OCI-LY7 (cell line): ENCODE data around the gene MED25. TPM values are rescaled to one million over a fixed set of nuclear protein-coding genes. Genes with fewer than 3 reads are reported as not detected.

ENCODE experiments used
- BruUV-seq: library from RNA; stranded (reverse); fragments of 400-500 nt; replicated peaks from 2 replicates; lab custom pipeline; 2021; lab: Mats Ljungman, UMichigan
- CTCF ChIA-PET: fragments of 300-600 bp; sonication (Branson Sonifier 250); formaldehyde crosslinking; loops from one replicate; lab custom pipeline; 2022; ENCODE audit warnings: antibody characterized with exemption; ENCODE audit not compliant: unreplicated experiment; lab: Charles Lee
- POLR2A ChIA-PET: fragments of 300-600 bp; sonication (Branson Sonifier 250); formaldehyde crosslinking; loops from one replicate; lab custom pipeline; 2022; ENCODE audit warnings: antibody characterized with exemption; lab: Charles Lee
- DNase-seq: peaks from one replicate; pipeline ENCODE4 v3.0.0-alpha.2; 2015; ENCODE audit warnings: low spot score
- H2AFZ ChIP-seq: fragments of 200-600 bp; sonication (generic), shearing (Covaris generic); 2 replicates; pipeline ENCODE4 v1.6.1; 2014; ENCODE audit warnings: mild to moderate bottlenecking, antibody characterized with exemption, low read length, moderate library complexity
- H3K27ac ChIP-seq: fragments of 200-600 bp; sonication (generic); 2 replicates; pipeline ENCODE4 v1.5.1; 2014; ENCODE audit warnings: mixed run types, low read depth, mild to moderate bottlenecking, moderate library complexity, low read length, inconsistent platforms; ENCODE audit not compliant: poor library complexity, severe bottlenecking
- H3K36me3 ChIP-seq: fragments of 200-600 bp; sonication (generic); 2 replicates; pipeline ENCODE4 v1.6.1; 2014; ENCODE audit warnings: mild to moderate bottlenecking, antibody characterized with exemption, low read length, moderate library complexity, mixed read lengths; ENCODE audit not compliant: insufficient read depth
- H3K4me1 ChIP-seq: fragments of 200-600 bp; sonication (generic); 2 replicates; pipeline ENCODE4 v1.5.1; 2014; ENCODE audit warnings: mild to moderate bottlenecking, low read length; ENCODE audit not compliant: insufficient read depth, poor library complexity, severe bottlenecking
- H3K4me2 ChIP-seq: fragments of 200-600 bp; sonication (generic); 2 replicates; pipeline ENCODE4 v1.6.1; 2014; ENCODE audit warnings: mild to moderate bottlenecking, low read length
- H3K4me3 ChIP-seq: fragments of 200-600 bp; sonication (generic); 2 replicates; pipeline ENCODE4 v1.5.1; 2014; ENCODE audit warnings: mild to moderate bottlenecking, low read depth, low read length; ENCODE audit not compliant: poor library complexity, severe bottlenecking
- H3K79me2 ChIP-seq: fragments of 200-600 bp; sonication (generic); 2 replicates; pipeline ENCODE4 v1.6.1; 2016; ENCODE audit warnings: low read depth, mild to moderate bottlenecking, low read length, moderate library complexity, mixed read lengths; ENCODE audit not compliant: insufficient read depth
- H3K9me2 ChIP-seq: fragments of 200-600 bp; sonication (generic); 2 replicates; pipeline ENCODE4 v1.6.1; 2016; ENCODE audit warnings: mild to moderate bottlenecking, low read length, mixed read lengths; ENCODE audit not compliant: insufficient read depth
- H3K9me3 ChIP-seq: fragments of 200-600 bp; sonication (generic); 2 replicates; pipeline ENCODE4 v1.6.1; 2014; ENCODE audit warnings: mild to moderate bottlenecking, mixed run types, low read length, mixed read lengths
- H4K20me1 ChIP-seq: fragments of 200-600 bp; sonication (generic); 2 replicates; pipeline ENCODE4 v1.6.1; 2014; ENCODE audit warnings: mild to moderate bottlenecking, antibody characterized with exemption, low read length, moderate library complexity, mixed read lengths; ENCODE audit not compliant: insufficient read depth
- CTCF ChIP-seq: fragments of 200-600 bp; sonication (generic); conservative IDR thresholded peaks from 2 replicates; pipeline ENCODE4 v1.5.1; 2014; ENCODE audit warnings: mild to moderate bottlenecking, antibody characterized with exemption, low read length, moderate library complexity, mixed read lengths
- EZH2phosphoT487 ChIP-seq: fragments of 200-600 bp; sonication (generic); IDR thresholded peaks from 2 replicates; pipeline ENCODE4 v1.6.1; 2018; ENCODE audit warnings: low read depth, borderline replicate concordance, mild to moderate bottlenecking, mixed run types, antibody characterized with exemption, low read length, moderate library complexity, mixed read lengths
- intact Hi-C: fragments of 100-400 bp; cut with micrococcal nuclease; formaldehyde crosslinking; loops from one replicate; pipeline ENCODE4 v1.10.0; 2022; ENCODE audit not compliant: unreplicated experiment
- total RNA-seq, 2 experiments: library from RNA; depleted of rRNA in 1 of 2; stranded (reverse); fragments of >200 nt in 1 of 2; shearing (Covaris generic) in 1 of 2; gene quantifications; 2 replicates each; pipeline ENCODE4 v1.2.3, GENCODE V29; 2014 to 2022

The MED25 gene
- total RNA-seq, 2 experiments from 2014 or later, result 85.1 to 111 TPM

- no peak overlapping the region for H2AFZ ChIP-seq
- no peak for TF ChIP-seq EZH2phosphoT487
- no peak for TF ChIP-seq CTCF
- intact Hi-C loops, result no loop called here
- BruUV-seq, result no TSS peak
- H3K9me2 ChIP-seq, result no peaks in the 10 kb centered on the region
- H3K79me2 ChIP-seq, result no peaks in the 10 kb centered on the region
- no peaks in the 10 kb centered on the region for H3K9me3 ChIP-seq
- peaks cover 51% of the 10 kb centered on the region for H3K36me3 ChIP-seq
- H3K4me1 ChIP-seq, result peaks cover 22% of the 10 kb centered on the region
- no peak for DNase-seq
- no peak overlapping the region for H3K4me3 ChIP-seq
- POLR2A ChIA-PET, result no interaction called here
- H3K4me2 ChIP-seq, result no peak overlapping the region
- no peak overlapping the region for H3K27ac ChIP-seq
- H4K20me1 ChIP-seq, result no peaks in the 10 kb centered on the region
- CTCF ChIA-PET, result no interaction called here
These were observed 10.8 kb upstream of the MED25 start for GRCh38 chr19:49807058-49807903.

- ChIA-PET CTCF (no interaction called here), POLR2A (no interaction called here)
- BruUV-seq, result no TSS peak
- Histone ChIP-seq H3K4me3 (peak overlapping the region; percentile 61), H3K27ac (no peak overlapping the region), H3K9me2 (no peaks in the 10 kb centered on the region), H4K20me1 (no peaks in the 10 kb centered on the region), H3K9me3 (no peaks in the 10 kb centered on the region), H3K36me3 (peaks cover 43% of the 10 kb centered on the region), H3K4me2 (peak overlapping the region; percentile 66; the same call in 1 of the 2 replicates), H3K4me1 (peaks cover 29% of the 10 kb centered on the region), H3K79me2 (no peaks in the 10 kb centered on the region), H2AFZ (no peak overlapping the region)
- no peak for DNase-seq
- TF ChIP-seq CTCF, result no peak
- no peak for TF ChIP-seq EZH2phosphoT487
- intact Hi-C loops, result no loop called here
These were observed 10.0 kb upstream of the MED25 start for GRCh38 chr19:49807904-49808675.
